ENCODE data around the gene ROCK2.

ROCK2 gene

GRCh38 chr2:11208083-11208482 lies 136.4 kb downstream of the ROCK2 start:
- no peak for TF ChIP-seq MAX (IDR thresholded peaks at IDR 0.05)
- no peak for TF ChIP-seq USF1 (IDR thresholded peaks at IDR 0.05)
- TF ChIP-seq ZBTB7A (IDR thresholded peaks at IDR 0.05; ENCODE audit: low read depth), result no peak
- TF ChIP-seq TAF1 (IDR thresholded peaks at IDR 0.05; ENCODE audit: low read depth), result no peak
- TF ChIP-seq RAD21 (IDR thresholded peaks at IDR 0.05; ENCODE audit: low read depth), result no peak
- TF ChIP-seq TEAD4 (IDR thresholded peaks at IDR 0.05), result no peak
- TF ChIP-seq FOXM1 (IDR thresholded peaks at IDR 0.05; ENCODE audit: borderline replicate concordance, low read depth), result no peak
- TF ChIP-seq CEBPB (IDR thresholded peaks at IDR 0.05), result no peak
- no peak for TF ChIP-seq EGR1 (IDR thresholded peaks at IDR 0.05)
- no peak for TF ChIP-seq CREB1 (IDR thresholded peaks at IDR 0.05; ENCODE audit: low read depth)
- no peak for TF ChIP-seq TCF12 (IDR thresholded peaks at IDR 0.05; ENCODE audit: low read depth)
- TF ChIP-seq EP300 (IDR thresholded peaks at IDR 0.05; ENCODE audit: borderline replicate concordance), result no peak
- no peak for TF ChIP-seq NFIC (IDR thresholded peaks at IDR 0.05)
- no peak for TF ChIP-seq REST (IDR thresholded peaks at IDR 0.05; ENCODE audit: low read depth)
- no peak for TF ChIP-seq YY1 (IDR thresholded peaks at IDR 0.05; ENCODE audit: low read depth)

GRCh38 chr2:11203480-11203879 lies 141.0 kb downstream of the ROCK2 start:
- TF ChIP-seq REST (IDR thresholded peaks at IDR 0.05; ENCODE audit: low read depth) (no peak), YY1 (IDR thresholded peaks at IDR 0.05; ENCODE audit: low read depth) (no peak)

- TF ChIP-seq TAF1 (IDR thresholded peaks at IDR 0.05; ENCODE audit: low read depth), result no peak
- no peak for TF ChIP-seq YY1 (IDR thresholded peaks at IDR 0.05; ENCODE audit: low read depth)
- no peak for TF ChIP-seq REST (IDR thresholded peaks at IDR 0.05; ENCODE audit: low read depth)
- no peak for TF ChIP-seq CEBPB (IDR thresholded peaks at IDR 0.05)
- TF ChIP-seq USF1 (IDR thresholded peaks at IDR 0.05), result no peak
- no peak for TF ChIP-seq NFIC (IDR thresholded peaks at IDR 0.05)
- TF ChIP-seq FOXM1 (IDR thresholded peaks at IDR 0.05; ENCODE audit: borderline replicate concordance, low read depth), result no peak
- no peak for TF ChIP-seq EP300 (IDR thresholded peaks at IDR 0.05; ENCODE audit: borderline replicate concordance)
- TF ChIP-seq MAX (IDR thresholded peaks at IDR 0.05), result no peak
- no peak for TF ChIP-seq RAD21 (IDR thresholded peaks at IDR 0.05; ENCODE audit: low read depth)
- no peak for TF ChIP-seq TCF12 (IDR thresholded peaks at IDR 0.05; ENCODE audit: low read depth)
- TF ChIP-seq EGR1 (IDR thresholded peaks at IDR 0.05), result no peak
- TF ChIP-seq ZBTB7A (IDR thresholded peaks at IDR 0.05; ENCODE audit: low read depth), result no peak
- TF ChIP-seq TEAD4 (IDR thresholded peaks at IDR 0.05), result no peak
These were observed 142.5 kb downstream of the ROCK2 start for GRCh38 chr2:11201969-11202368.

GRCh38 chr2:11200651-11201050 lies 143.8 kb downstream of the ROCK2 start:
- no peak for TF ChIP-seq EP300 (IDR thresholded peaks at IDR 0.05; ENCODE audit: borderline replicate concordance)
- TF ChIP-seq REST (IDR thresholded peaks at IDR 0.05; ENCODE audit: low read depth), result no peak
- no peak for TF ChIP-seq CREB1 (IDR thresholded peaks at IDR 0.05; ENCODE audit: low read depth)
- no peak for TF ChIP-seq USF1 (IDR thresholded peaks at IDR 0.05)
- TF ChIP-seq YY1 (IDR thresholded peaks at IDR 0.05; ENCODE audit: low read depth), result no peak
- no peak for TF ChIP-seq CEBPB (IDR thresholded peaks at IDR 0.05)
- no peak for TF ChIP-seq RAD21 (IDR thresholded peaks at IDR 0.05; ENCODE audit: low read depth)
- TF ChIP-seq TEAD4 (IDR thresholded peaks at IDR 0.05), result no peak

Data from Ishikawa (cell line).